Measurements from ENCODE around the gene SCAANT1. TPM values are rescaled to one million over a fixed set of nuclear protein-coding genes. Genes with fewer than 3 reads are reported as not detected.

The SCAANT1 gene
- 1.7 TPM in 1 of 2 replicates, not detected in the other for total RNA-seq
- not detected in 2 replicates for polyA plus RNA-seq
- polyA plus RNA-seq (2012) = not detected in 2 replicates
- polyA minus RNA-seq (ENCODE audit: low replicate concordance) = not detected in 2 replicates

- Histone ChIP-seq H3K4me2 (ENCODE audit: extremely low read depth, insufficient read depth, low read length) (peak within 1 kb of the TSS; percentile 95), H3K36me3 (ENCODE audit: control insufficient read depth, insufficient read depth, low read length) (peaks cover 2% of the 10 kb centered on the region), H3K79me2 (ENCODE audit: control insufficient read depth, insufficient read depth, low read length) (peaks cover 26% of the 10 kb centered on the region), H3K27ac (ENCODE audit: insufficient read depth, low read length) (peak within 1 kb of the TSS; percentile 94), H3K9me3 (ENCODE audit: control insufficient read depth, insufficient read depth, low read depth, low read length) (no peaks in the 10 kb centered on the region), H3K4me3 (replicated peaks in 1 of 4; ENCODE audit: control extremely low read depth in 1 of 4, insufficient read depth in 1 of 4, low read depth in 3 of 4, low read length in 4 of 4) (peak within 1 kb of the TSS; percentile 76 to 88 (median 78)), H3K9ac (ENCODE audit: insufficient read depth, low read length) (peak within 1 kb of the TSS; percentile 95), H2AFZ (ENCODE audit: low read length) (peak within 1 kb of the TSS; percentile 55), H3K4me1 (ENCODE audit: control insufficient read depth, extremely low read depth, insufficient read depth, low read length) (peaks cover 11% of the 10 kb centered on the region), H4K20me1 (ENCODE audit: control insufficient read depth, extremely low read depth, insufficient read depth, low read length) (no peaks in the 10 kb centered on the region), H3K27me3 (ENCODE audit: control insufficient read depth, insufficient read depth, low read length) (no peaks in the 10 kb centered on the region)
- DNase-seq (ENCODE audit: low read depth in 2 of 2) = peak; percentile 91 to 92
- no peak for TF ChIP-seq EZH2 (IDR thresholded peaks at IDR 0.05; ENCODE audit: low read length, missing control alignments)
- TF ChIP-seq CTCF (conservative IDR thresholded peaks at IDR 0.05 in 1 of 2, IDR thresholded peaks at IDR 0.05 in 1 of 2; ENCODE audit: low read depth in 1 of 2, low read length in 2 of 2) = no peak
Measured at GRCh38 chr3:63911873-63912767, at the start of gene SCAANT1. SCAANT1 (minus strand) TSS chr3:63912383.

- H3K27ac ChIP-seq (ENCODE audit: insufficient read depth, low read length) = no peak overlapping the region
- no peak overlapping the region for H2AFZ ChIP-seq (ENCODE audit: low read length)
- no peak overlapping the region for H3K4me3 ChIP-seq (replicated peaks in 1 of 4; ENCODE audit: control extremely low read depth in 1 of 4, insufficient read depth in 1 of 4, low read depth in 3 of 4, low read length in 4 of 4)
- H3K27me3 ChIP-seq (ENCODE audit: control insufficient read depth, insufficient read depth, low read length) = no peaks in the 10 kb centered on the region
- H3K9me3 ChIP-seq (ENCODE audit: control insufficient read depth, insufficient read depth, low read depth, low read length) = no peaks in the 10 kb centered on the region
- H3K4me2 ChIP-seq (ENCODE audit: extremely low read depth, insufficient read depth, low read length) = no peak overlapping the region
- no peaks in the 10 kb centered on the region for H3K36me3 ChIP-seq (ENCODE audit: control insufficient read depth, insufficient read depth, low read length)
- H3K9ac ChIP-seq (ENCODE audit: insufficient read depth, low read length) = no peak overlapping the region
- H4K20me1 ChIP-seq (ENCODE audit: control insufficient read depth, extremely low read depth, insufficient read depth, low read length) = no peaks in the 10 kb centered on the region
- no peak for TF ChIP-seq EZH2 (IDR thresholded peaks at IDR 0.05; ENCODE audit: low read length, missing control alignments)
- TF ChIP-seq CTCF (conservative IDR thresholded peaks at IDR 0.05 in 1 of 2, IDR thresholded peaks at IDR 0.05 in 1 of 2; ENCODE audit: low read depth in 1 of 2, low read length in 2 of 2) = peak; percentile 48 to 65
- peaks cover 16% of the 10 kb centered on the region for H3K79me2 ChIP-seq (ENCODE audit: control insufficient read depth, insufficient read depth, low read length)
- peaks cover 7% of the 10 kb centered on the region for H3K4me1 ChIP-seq (ENCODE audit: control insufficient read depth, extremely low read depth, insufficient read depth, low read length)
- DNase-seq (ENCODE audit: low read depth in 2 of 2) = peak; percentile 44 to 68
Measured at GRCh38 chr3:63961891-63962290, 49.7 kb upstream of the SCAANT1 start.

- H3K4me2 ChIP-seq (ENCODE audit: extremely low read depth, insufficient read depth, low read length) = peak overlapping the region; percentile 98
- H3K36me3 ChIP-seq (ENCODE audit: control insufficient read depth, insufficient read depth, low read length) = no peaks in the 10 kb centered on the region
- H3K27ac ChIP-seq (ENCODE audit: insufficient read depth, low read length) = peak overlapping the region; percentile 62
- peaks cover 16% of the 10 kb centered on the region for H3K79me2 ChIP-seq (ENCODE audit: control insufficient read depth, insufficient read depth, low read length)
- no peak overlapping the region for H3K9ac ChIP-seq (ENCODE audit: insufficient read depth, low read length)
- H3K27me3 ChIP-seq (ENCODE audit: control insufficient read depth, insufficient read depth, low read length) = no peaks in the 10 kb centered on the region
- H3K4me3 ChIP-seq (replicated peaks in 1 of 4; ENCODE audit: control extremely low read depth in 1 of 4, insufficient read depth in 1 of 4, low read depth in 3 of 4, low read length in 4 of 4) = peak overlapping the region; percentile 33 to 52 (median 44)
- no peaks in the 10 kb centered on the region for H4K20me1 ChIP-seq (ENCODE audit: control insufficient read depth, extremely low read depth, insufficient read depth, low read length)
- H3K4me1 ChIP-seq (ENCODE audit: control insufficient read depth, extremely low read depth, insufficient read depth, low read length) = peaks cover 6% of the 10 kb centered on the region
- H3K9me3 ChIP-seq (ENCODE audit: control insufficient read depth, insufficient read depth, low read depth, low read length) = no peaks in the 10 kb centered on the region
- TF ChIP-seq CTCF (conservative IDR thresholded peaks at IDR 0.05 in 1 of 2, IDR thresholded peaks at IDR 0.05 in 1 of 2; ENCODE audit: low read depth in 1 of 2, low read length in 2 of 2) = peak in 1 of 2 donors; percentile 1
- TF ChIP-seq EZH2 (IDR thresholded peaks at IDR 0.05; ENCODE audit: low read length, missing control alignments) = no peak
- H2AFZ ChIP-seq (ENCODE audit: low read length) = peak overlapping the region; percentile 70
- peak; percentile 78 to 84 for DNase-seq (ENCODE audit: low read depth in 2 of 2)
Measured at GRCh38 chr3:63960048-63960711, 48.0 kb upstream of the SCAANT1 start.

Measured in fibroblast of lung (primary cell).